AG10803 (cell line): Measurements from ENCODE around the gene LDLRAD4.

Experiments used
- DNase-seq: peaks from one replicate; pipeline ENCODE4 v3.0.0; 2010; ENCODE audit warnings: low read depth
- H3K4me3 ChIP-seq: 2 replicates; pipeline ENCODE4 v1.5.1; 2011; ENCODE audit warnings: mild to moderate bottlenecking, low read length, control low read depth
- CTCF ChIP-seq: conservative IDR thresholded peaks from 2 replicates; pipeline ENCODE4 v1.5.1; 2011; ENCODE audit warnings: mild to moderate bottlenecking, low read length, control low read depth, inconsistent platforms

The LDLRAD4 gene

GRCh38 chr18:13186687-13187086 lies 31.9 kb upstream of the LDLRAD4 start:
- no peak for DNase-seq
- no peak overlapping the region for H3K4me3 ChIP-seq
- TF ChIP-seq CTCF: no peak

- H3K4me3 ChIP-seq: no peak overlapping the region
- no peak for TF ChIP-seq CTCF
- DNase-seq: no peak
These were observed 31.1 kb upstream of the LDLRAD4 start for GRCh38 chr18:13187498-13187897.

- TF ChIP-seq CTCF: no peak
- H3K4me3 ChIP-seq: no peak overlapping the region
- no peak for DNase-seq
These were observed 27.5 kb upstream of the LDLRAD4 start for GRCh38 chr18:13191031-13191430.

- no peak for TF ChIP-seq CTCF
- DNase-seq: no peak
- H3K4me3 ChIP-seq: no peak overlapping the region
These were observed 26.8 kb upstream of the LDLRAD4 start for GRCh38 chr18:13191779-13192178.

- no peak overlapping the region for H3K4me3 ChIP-seq
- TF ChIP-seq CTCF: no peak
- DNase-seq: no peak
These were observed 25.6 kb upstream of the LDLRAD4 start for GRCh38 chr18:13192970-13193369.

- H3K4me3 ChIP-seq: no peak overlapping the region
- no peak for DNase-seq
- no peak for TF ChIP-seq CTCF
These were observed 24.3 kb upstream of the LDLRAD4 start for GRCh38 chr18:13194239-13194638.

- TF ChIP-seq CTCF: no peak
These were observed 19.9 kb upstream of the LDLRAD4 start for GRCh38 chr18:13198701-13199100.

More at GRCh38 chr18:13198701-13199100, 19.9 kb upstream of the LDLRAD4 start:
- no peak overlapping the region for H3K4me3 ChIP-seq
- no peak for DNase-seq
